HepG2 (cell line): ENCODE results near the gene SLC36A3. TPM values are rescaled to one million over a fixed set of nuclear protein-coding genes. Genes with fewer than 3 reads are reported as not detected.

Experiments used
- FUBP1 ChIP-seq: sonication (generic); formaldehyde crosslinking; IDR thresholded peaks from 2 replicates; pipeline ENCODE4 v1.5.1; 2020; ENCODE audit warnings: missing genetic modification reagents, mild to moderate bottlenecking, borderline replicate concordance
- HMGXB4 ChIP-seq, 2 experiments: sonication (generic) in 1 of 2; formaldehyde crosslinking in 1 of 2; IDR thresholded peaks; 2 replicates each; pipeline versions ENCODE4 v1.4.0 to v1.6.1; 2018 to 2020; ENCODE audit warnings: missing genetic modification reagents in 2 of 2, borderline replicate concordance in 1 of 2, low read depth in 1 of 2, mild to moderate bottlenecking in 1 of 2, missing biosample characterization in 1 of 2
- MAFG ChIP-seq: sonication (generic); formaldehyde crosslinking; IDR thresholded peaks from 2 replicates; pipeline ENCODE4 v1.5.1; 2020; ENCODE audit warnings: mild to moderate bottlenecking, missing genetic modification reagents
- MXD1 ChIP-seq: sonication (generic); formaldehyde crosslinking; IDR thresholded peaks from 2 replicates; pipeline ENCODE4 v1.4.0; 2020; ENCODE audit warnings: mild to moderate bottlenecking, missing genetic modification reagents
- NONO ChIP-seq, 2 experiments: fragments of 450-650 bp in 1 of 2; sonication (generic) in 1 of 2; formaldehyde crosslinking in 1 of 2; IDR thresholded peaks in 1 of 2; conservative IDR thresholded peaks in 1 of 2; 2 replicates each; pipeline versions ENCODE4 v1.6.1 to v1.8.0; 2017 to 2022; ENCODE audit warnings: mild to moderate bottlenecking in 1 of 2, missing genetic modification reagents in 1 of 2, moderate library complexity in 1 of 2
- SIX1 ChIP-seq: sonication (generic); formaldehyde crosslinking; IDR thresholded peaks from 2 replicates; pipeline ENCODE4 v1.4.0; 2020; ENCODE audit warnings: missing genetic modification reagents, borderline replicate concordance
- SMYD3 ChIP-seq: sonication (generic); formaldehyde crosslinking; IDR thresholded peaks from 2 replicates; pipeline ENCODE4 v1.8.1; 2023; ENCODE audit warnings: mild to moderate bottlenecking, missing genetic modification reagents
- YEATS2 ChIP-seq: sonication (generic); formaldehyde crosslinking; IDR thresholded peaks from 2 replicates; pipeline ENCODE4 v1.4.0; 2020; ENCODE audit warnings: missing genetic modification reagents, borderline replicate concordance
- ZNF407 ChIP-seq: sonication (generic); formaldehyde crosslinking; IDR thresholded peaks from one replicate; pipeline ENCODE4 v1.5.1; 2020; ENCODE audit warnings: mild to moderate bottlenecking, missing genetic modification reagents; ENCODE audit errors: not compliant biosample characterization
- ZSCAN29 ChIP-seq: sonication (generic); formaldehyde crosslinking; conservative IDR thresholded peaks from 2 replicates; pipeline ENCODE4 v1.4.0; 2020; ENCODE audit warnings: mild to moderate bottlenecking, missing genetic modification reagents
- polyA plus RNA-seq, 8 experiments: library from polyadenylated mRNA; depleted of rRNA in 3 of 8; stranded (reverse) in 7 of 8; unstranded in 1 of 8; fragments of >200 nt; fragmentation: Illumina TruSeq in 4 of 8; extraction: Trizol in 4 of 8; gene quantifications; 2 replicates each; pipeline versions ENCODE4 v1.2.1 to v1.2.3, GENCODE V29; 2011 to 2016; ENCODE audit warnings: low read depth in 4 of 8, missing spikeins in 1 of 8, mixed read lengths in 1 of 8; ENCODE audit not compliant: insufficient read depth in 1 of 8
- total RNA-seq, 5 experiments: library from RNA; depleted of rRNA; stranded (reverse); fragments of >200 nt; fragmentation: Illumina TruSeq; extraction: Trizol; gene quantifications; 2 replicates each; pipeline ENCODE4 v1.2.3, GENCODE V29; 2016; ENCODE audit warnings: low read depth in 1 of 5
- TF ChIP-seq, protein P1 (sequence below): sonication (generic); formaldehyde crosslinking; IDR thresholded peaks from 2 replicates; pipeline ENCODE4 v1.5.0; 2020; ENCODE audit warnings: mild to moderate bottlenecking, missing genetic modification reagents
- TF ChIP-seq, protein P2 (sequence below): sonication (generic); formaldehyde crosslinking; IDR thresholded peaks from 2 replicates; pipeline ENCODE4 v1.8.1; 2023; ENCODE audit warnings: mild to moderate bottlenecking, missing genetic modification reagents

The SLC36A3 gene
- total and polyA plus RNA-seq, 2 of the 13 experiments (the other 11 are each of a cell fraction or from before 2014, with no cell fraction given) = not detected

- TF ChIP-seq MXD1 = no peak
- no peak for TF ChIP-seq NONO (IDR thresholded peaks at IDR 0.05)
- TF ChIP-seq NONO (CRISPR knock-in tag; conservative IDR thresholded peaks at IDR 0.05) = no peak
- TF ChIP-seq HMGXB4 (CRISPR knock-in tag; IDR thresholded peaks at IDR 0.05; ENCODE audit: borderline replicate concordance in 1 of 2, low read depth in 1 of 2) = peak in 1 of 2 experiments; percentile 51; a peak in 2 of 4 replicates
- TF ChIP-seq, protein P1, sequence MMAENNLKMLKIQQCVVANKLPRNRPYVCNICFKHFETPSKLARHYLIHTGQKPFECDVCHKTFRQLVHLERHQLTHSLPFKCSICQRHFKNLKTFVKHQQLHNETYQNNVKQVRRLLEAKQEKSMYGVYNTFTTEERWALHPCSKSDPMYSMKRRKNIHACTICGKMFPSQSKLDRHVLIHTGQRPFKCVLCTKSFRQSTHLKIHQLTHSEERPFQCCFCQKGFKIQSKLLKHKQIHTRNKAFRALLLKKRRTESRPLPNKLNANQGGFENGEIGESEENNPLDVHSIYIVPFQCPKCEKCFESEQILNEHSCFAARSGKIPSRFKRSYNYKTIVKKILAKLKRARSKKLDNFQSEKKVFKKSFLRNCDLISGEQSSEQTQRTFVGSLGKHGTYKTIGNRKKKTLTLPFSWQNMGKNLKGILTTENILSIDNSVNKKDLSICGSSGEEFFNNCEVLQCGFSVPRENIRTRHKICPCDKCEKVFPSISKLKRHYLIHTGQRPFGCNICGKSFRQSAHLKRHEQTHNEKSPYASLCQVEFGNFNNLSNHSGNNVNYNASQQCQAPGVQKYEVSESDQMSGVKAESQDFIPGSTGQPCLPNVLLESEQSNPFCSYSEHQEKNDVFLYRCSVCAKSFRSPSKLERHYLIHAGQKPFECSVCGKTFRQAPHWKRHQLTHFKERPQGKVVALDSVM = no peak
- no peak for TF ChIP-seq ZNF407 (CRISPR knock-in tag)
- no peak for TF ChIP-seq FUBP1 (CRISPR knock-in tag)
- TF ChIP-seq YEATS2 (CRISPR knock-in tag) = no peak
- TF ChIP-seq, protein P2, sequence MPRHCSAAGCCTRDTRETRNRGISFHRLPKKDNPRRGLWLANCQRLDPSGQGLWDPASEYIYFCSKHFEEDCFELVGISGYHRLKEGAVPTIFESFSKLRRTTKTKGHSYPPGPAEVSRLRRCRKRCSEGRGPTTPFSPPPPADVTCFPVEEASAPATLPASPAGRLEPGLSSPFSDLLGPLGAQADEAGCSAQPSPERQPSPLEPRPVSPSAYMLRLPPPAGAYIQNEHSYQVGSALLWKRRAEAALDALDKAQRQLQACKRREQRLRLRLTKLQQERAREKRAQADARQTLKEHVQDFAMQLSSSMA (CRISPR knock-in tag) = no peak
- TF ChIP-seq ZSCAN29 (CRISPR knock-in tag) = no peak
- no peak for TF ChIP-seq MAFG (CRISPR knock-in tag)
- TF ChIP-seq SMYD3 (CRISPR knock-in tag) = 0 out of 2 replicates have a peak, but pooled peaks have one; percentile 6
- no peak for TF ChIP-seq SIX1 (CRISPR knock-in tag)
These were observed 52.5 kb downstream of the SLC36A3 start (continued) for GRCh38 chr5:151251001-151251551.
